Endothelial cell of umbilical vein (primary cell): ENCODE data around the gene VPS26C. TPM values are rescaled to one million over a fixed set of nuclear protein-coding genes. Genes with fewer than 3 reads are reported as not detected.

Source experiments
- BruUV-seq: library from RNA; stranded (reverse); fragments of 400-500 nt; replicated peaks from 2 replicates; lab custom pipeline; 2021; lab: Mats Ljungman, UMichigan
- CTCF ChIA-PET: fragments of 300-600, 350-600 bp; sonication (Branson Sonifier 250); formaldehyde crosslinking; loops from one replicate; lab custom pipeline; 2021; ENCODE audit warnings: antibody characterized with exemption, inconsistent platforms; lab: Charles Lee
- POLR2A ChIA-PET: fragments of 300-600, 350-600 bp; sonication (Branson Sonifier 250); formaldehyde crosslinking; loops from one replicate; lab custom pipeline; 2021; ENCODE audit warnings: antibody characterized with exemption, inconsistent platforms; lab: Charles Lee
- DNase-seq: peaks from one replicate; pipeline ENCODE4 v3.0.0-alpha.2; 2011; ENCODE audit warnings: low read depth, low spot score
- FAIRE-seq: peaks from 2 replicates; lab custom pipeline; 2011; peaks lifted over from hg19 to GRCh38; lab: Jason Lieb, UNC
- H2AFZ ChIP-seq: 2 replicates; pipeline ENCODE4 v1.6.0; 2012; ENCODE audit warnings: low read depth, low read length, control low read depth, inconsistent platforms
- H3K27ac ChIP-seq: 2 replicates; pipeline ENCODE4 v1.5.1; 2011; ENCODE audit warnings: low read depth, mild to moderate bottlenecking, control low read depth, low read length, moderate library complexity; ENCODE audit not compliant: insufficient read depth
- H3K27me3 ChIP-seq, 2 experiments: 2 replicates each; pipeline versions ENCODE4 v1.6.0 to v1.6.1; 2011; ENCODE audit warnings: low read length in 2 of 2, mixed read lengths in 1 of 2; ENCODE audit not compliant: control insufficient read depth in 2 of 2, insufficient read depth in 2 of 2
- H3K36me3 ChIP-seq, 2 experiments: 2 replicates in 1 of 2; 3 replicates in 1 of 2; pipeline ENCODE4 v1.5.1; 2011; ENCODE audit warnings: low read length in 2 of 2, mild to moderate bottlenecking in 1 of 2, moderate library complexity in 1 of 2; ENCODE audit not compliant: control insufficient read depth in 2 of 2, insufficient read depth in 2 of 2; ENCODE audit errors: extremely low read depth in 1 of 2
- H3K4me1 ChIP-seq: 3 replicates; pipeline ENCODE4 v1.5.1; 2011; ENCODE audit warnings: mild to moderate bottlenecking, low read length; ENCODE audit not compliant: control insufficient read depth, insufficient read depth; ENCODE audit errors: extremely low read depth
- H3K4me2 ChIP-seq: 2 replicates; pipeline ENCODE4 v1.6.1; 2011; ENCODE audit warnings: low read length, control low read depth, mixed read lengths; ENCODE audit not compliant: insufficient read depth
- H3K4me3 ChIP-seq, 3 experiments: fragments of 200-600 bp in 1 of 3; sonication (generic), shearing (Covaris generic) in 1 of 3; replicated peaks in 1 of 3; 2 replicates each; pipeline ENCODE4 v1.5.1; 2011 to 2016; ENCODE audit warnings: control low read depth in 3 of 3, low read length in 3 of 3, mild to moderate bottlenecking in 2 of 3, inconsistent platforms in 1 of 3, low read depth in 1 of 3, moderate library complexity in 1 of 3; ENCODE audit not compliant: insufficient read depth in 1 of 3
- H3K79me2 ChIP-seq: 2 replicates; pipeline ENCODE4 v1.6.0; 2012; ENCODE audit warnings: low read length, inconsistent platforms; ENCODE audit not compliant: control insufficient read depth, insufficient read depth
- H3K9ac ChIP-seq: replicated peaks from 2 replicates; pipeline ENCODE3; 2011; ENCODE audit warnings: low read length, control low read depth; ENCODE audit not compliant: insufficient read depth; ENCODE audit errors: extremely low read depth
- H3K9me1 ChIP-seq: replicated peaks from 3 replicates; pipeline ENCODE4 v1.6.0; 2011; ENCODE audit warnings: mild to moderate bottlenecking, low read length; ENCODE audit not compliant: control insufficient read depth, insufficient read depth; ENCODE audit errors: extremely low read depth
- H3K9me3 ChIP-seq: replicated peaks from 2 replicates; pipeline ENCODE4 v1.5.1; 2012; ENCODE audit warnings: low read length, inconsistent platforms; ENCODE audit not compliant: control insufficient read depth, insufficient read depth
- H4K20me1 ChIP-seq: replicated peaks from 2 replicates; pipeline ENCODE3; 2011; ENCODE audit warnings: mild to moderate bottlenecking, low read length; ENCODE audit not compliant: control insufficient read depth, insufficient read depth; ENCODE audit errors: extremely low read depth
- CTCF ChIP-seq, 2 donors: IDR thresholded peaks; 1 replicate in 1 of 2; 2 replicates in 1 of 2; pipeline ENCODE4 v1.5.1; 2011; ENCODE audit warnings: low read length in 2 of 2, mild to moderate bottlenecking in 2 of 2, moderate library complexity in 2 of 2, control low read depth in 1 of 2, inconsistent platforms in 1 of 2, low read depth in 1 of 2; ENCODE audit not compliant: insufficient read depth in 1 of 2; ENCODE audit errors: extremely low read depth in 1 of 2
- GATA2 ChIP-seq: IDR thresholded peaks from 2 replicates; pipeline ENCODE4 v1.7.0; 2011; ENCODE audit warnings: low read depth, mild to moderate bottlenecking, moderate library complexity, mixed read lengths, low read length; ENCODE audit not compliant: insufficient read length, insufficient read depth
- JUN ChIP-seq: IDR thresholded peaks from 2 replicates; pipeline ENCODE4 v1.6.1; 2011; ENCODE audit warnings: borderline replicate concordance, low read depth; ENCODE audit not compliant: insufficient read length, insufficient read depth
- MAX ChIP-seq: IDR thresholded peaks from 2 replicates; pipeline ENCODE4 v1.6.1; 2011; ENCODE audit not compliant: insufficient read depth, insufficient read length
- MYC ChIP-seq: IDR thresholded peaks from one replicate; pipeline ENCODE4 v1.6.1; 2011; ENCODE audit warnings: mild to moderate bottlenecking, low read depth, low read length
- dilution Hi-C: fragments of 300-500 bp; cut with MboI; formaldehyde crosslinking; loops from one replicate; pipeline ENCODE4 v1.15.0; 2019; ENCODE audit warnings: low sequenced_read_pairs; ENCODE audit not compliant: extremely low pct_ligation_motif_present
- intact Hi-C: fragments of 100-400 bp; cut with micrococcal nuclease; formaldehyde crosslinking; loops from one replicate; pipeline ENCODE4 v1.10.0; 2022
- polyA plus RNA-seq, 4 experiments: library from polyadenylated mRNA; depleted of rRNA in 3 of 4; stranded (reverse) in 3 of 4; unstranded in 1 of 4; fragments of >200 nt; gene quantifications; 2 replicates each; pipeline versions ENCODE4 v1.2.1 to v1.2.3, GENCODE V29; 2011 to 2012; ENCODE audit warnings: missing spikeins in 1 of 4
- total RNA-seq: library from RNA; stranded (reverse); gene quantifications from 2 replicates; pipeline ENCODE4 v1.2.3, GENCODE V29; 2021

The VPS26C gene
- total and polyA plus RNA-seq, 2 donors (not counting 3 experiments of a cell fraction or from before 2014, with no cell fraction given): 35.2 to 53.7 TPM

- Histone ChIP-seq H3K4me2 (no peak overlapping the region), H4K20me1 (peaks cover 12% of the 10 kb centered on the region), H3K9me1 (no peaks in the 10 kb centered on the region), H3K4me1 (no peaks in the 10 kb centered on the region), H3K9me3 (no peaks in the 10 kb centered on the region), H3K27ac (no peak overlapping the region), H3K9ac (no peak overlapping the region), H3K27me3 (no peaks in the 10 kb centered on the region), H2AFZ (no peak overlapping the region), H3K4me3 (no peak overlapping the region), H3K79me2 (peaks cover 61% of the 10 kb centered on the region), H3K36me3 (no peaks in the 10 kb centered on the region)
- intact Hi-C loops: no loop called here
- no peak for TF ChIP-seq GATA2
- ChIA-PET POLR2A (no interaction called here), CTCF (interaction anchor here (0.6 to 1.2 kb wide), 2 partner anchors 15 to 24 kb away, joined by 3 read pairs; no protein-coding TSS in a partner anchor)
- no peak for FAIRE-seq
- BruUV-seq: no TSS peak
- dilution Hi-C loops: no loop called here
- DNase-seq: no peak
Measured at GRCh38 chr21:37251294-37251634, 15.9 kb downstream of the VPS26C start.

- ChIA-PET CTCF (no interaction called here), POLR2A (no interaction called here)
- Histone ChIP-seq H3K36me3 (no peaks in the 10 kb centered on the region), H3K27me3 (no peaks in the 10 kb centered on the region), H3K9ac (no peak overlapping the region), H3K4me1 (no peaks in the 10 kb centered on the region), H3K9me3 (no peaks in the 10 kb centered on the region), H4K20me1 (peaks cover 12% of the 10 kb centered on the region), H3K9me1 (no peaks in the 10 kb centered on the region), H3K27ac (no peak overlapping the region), H2AFZ (no peak overlapping the region), H3K4me3 (no peak overlapping the region), H3K79me2 (peaks cover 67% of the 10 kb centered on the region), H3K4me2 (no peak overlapping the region)
- BruUV-seq: no TSS peak
- dilution Hi-C loops (no loop called here), intact Hi-C loops (no loop called here)
- no peak for TF ChIP-seq CTCF (IDR thresholded peaks at IDR 0.05; ENCODE audit: extremely low read depth in 1 of 2, insufficient read depth in 1 of 2, low read depth in 1 of 2, low read length in 2 of 2)
- no peak for TF ChIP-seq MAX
- TF ChIP-seq GATA2: no peak
- no peak for TF ChIP-seq JUN
- TF ChIP-seq MYC: no peak
- DNase-seq (no peak), FAIRE-seq (no peak)
Measured at GRCh38 chr21:37249112-37249904, 17.8 kb downstream of the VPS26C start.
